GM12801 (cell line): ENCODE results near the gene FRMD8.

ENCODE experiments used
- TF ChIP-seq, protein P1 (sequence below): IDR thresholded peaks from one replicate; pipeline ENCODE4 v1.5.1; 2011; ENCODE audit warnings: control low read depth; ENCODE audit not compliant: insufficient read length; ENCODE audit errors: extremely low read depth

Gene FRMD8

DNA sequence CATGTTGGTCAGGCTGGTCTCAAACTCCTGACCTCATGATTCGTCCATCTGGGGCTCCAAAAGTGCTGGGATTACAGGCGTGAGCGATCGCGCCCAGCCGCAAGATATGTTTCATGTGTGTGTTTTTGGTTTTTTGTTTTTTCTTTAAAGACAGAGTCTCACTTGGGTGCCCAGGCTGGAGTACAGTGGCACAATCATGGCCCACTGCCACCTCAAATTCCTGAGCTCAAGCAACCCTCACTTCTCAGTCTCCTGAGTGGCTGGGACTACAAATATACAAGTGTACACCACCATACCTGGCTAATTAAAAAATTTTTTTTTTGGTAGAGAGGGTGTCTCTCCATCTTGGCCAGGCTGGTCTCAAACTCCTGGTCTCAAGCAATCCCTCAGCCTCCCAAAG, 23.5 kb upstream of the FRMD8 start:
- TF ChIP-seq, protein P1, sequence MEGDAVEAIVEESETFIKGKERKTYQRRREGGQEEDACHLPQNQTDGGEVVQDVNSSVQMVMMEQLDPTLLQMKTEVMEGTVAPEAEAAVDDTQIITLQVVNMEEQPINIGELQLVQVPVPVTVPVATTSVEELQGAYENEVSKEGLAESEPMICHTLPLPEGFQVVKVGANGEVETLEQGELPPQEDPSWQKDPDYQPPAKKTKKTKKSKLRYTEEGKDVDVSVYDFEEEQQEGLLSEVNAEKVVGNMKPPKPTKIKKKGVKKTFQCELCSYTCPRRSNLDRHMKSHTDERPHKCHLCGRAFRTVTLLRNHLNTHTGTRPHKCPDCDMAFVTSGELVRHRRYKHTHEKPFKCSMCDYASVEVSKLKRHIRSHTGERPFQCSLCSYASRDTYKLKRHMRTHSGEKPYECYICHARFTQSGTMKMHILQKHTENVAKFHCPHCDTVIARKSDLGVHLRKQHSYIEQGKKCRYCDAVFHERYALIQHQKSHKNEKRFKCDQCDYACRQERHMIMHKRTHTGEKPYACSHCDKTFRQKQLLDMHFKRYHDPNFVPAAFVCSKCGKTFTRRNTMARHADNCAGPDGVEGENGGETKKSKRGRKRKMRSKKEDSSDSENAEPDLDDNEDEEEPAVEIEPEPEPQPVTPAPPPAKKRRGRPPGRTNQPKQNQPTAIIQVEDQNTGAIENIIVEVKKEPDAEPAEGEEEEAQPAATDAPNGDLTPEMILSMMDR, result no peak

DNA sequence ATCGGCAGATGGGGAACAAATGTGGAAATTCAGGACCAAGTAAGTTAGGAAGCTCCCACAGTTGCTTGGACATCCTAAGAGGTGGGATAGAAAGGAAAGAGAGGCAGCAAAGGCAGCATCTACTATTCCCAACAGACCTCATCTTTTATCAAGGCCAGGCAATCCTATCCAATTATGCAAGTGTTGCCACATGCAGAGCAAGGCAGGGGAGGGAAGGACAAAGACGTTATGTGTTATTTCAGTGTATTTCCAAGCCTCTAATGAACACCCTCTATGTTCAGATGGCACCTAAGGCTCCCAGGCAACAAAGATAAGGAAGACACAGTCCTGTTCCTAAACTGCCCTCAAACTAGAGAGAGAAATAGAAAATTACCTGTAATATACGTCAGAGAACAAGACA, 22.7 kb upstream of the FRMD8 start:
- TF ChIP-seq, protein P1, result no peak

DNA sequence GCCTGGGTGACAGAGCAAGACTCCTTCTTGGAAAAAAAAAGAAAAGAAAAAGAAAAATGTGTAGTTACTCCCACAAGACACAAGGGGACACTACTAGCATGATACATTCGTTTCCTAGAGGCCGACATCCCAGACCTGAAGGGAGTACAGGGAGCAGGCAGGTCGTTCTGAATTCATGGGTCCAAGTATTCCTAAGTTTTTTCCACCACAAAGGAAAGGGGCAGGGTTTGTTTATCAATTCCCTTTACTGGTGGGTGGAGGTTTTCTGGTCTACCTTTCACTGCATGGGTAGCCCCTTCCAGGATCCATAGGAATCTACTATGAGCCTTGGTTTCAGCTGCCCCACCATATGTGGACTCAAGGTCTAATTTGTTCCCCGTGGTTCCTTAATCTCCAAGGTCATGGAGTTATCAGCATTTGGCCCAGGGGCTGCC, 20.1 kb upstream of the FRMD8 start:
- TF ChIP-seq, protein P1, result no peak

DNA sequence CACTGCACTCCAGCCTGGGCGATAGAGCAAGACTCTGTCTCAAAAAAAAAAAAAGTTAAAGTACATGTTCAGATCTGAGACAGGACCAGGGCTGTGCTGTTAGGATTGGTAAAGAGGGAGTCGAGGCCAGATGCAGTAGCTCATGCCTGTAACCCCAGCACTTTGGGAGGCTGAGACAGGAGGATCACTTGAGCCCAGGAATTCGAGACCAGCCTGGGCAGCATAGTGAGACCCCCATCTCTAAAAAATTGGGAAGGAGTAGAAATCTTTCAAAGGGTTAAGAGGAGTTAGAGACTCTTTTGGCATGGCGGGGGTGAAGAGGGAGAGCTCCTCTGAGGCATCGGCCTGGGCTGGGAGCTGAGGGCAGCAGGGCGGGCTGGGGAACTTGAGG, 15.8 kb upstream of the FRMD8 start:
- TF ChIP-seq, protein P1, result no peak

DNA sequence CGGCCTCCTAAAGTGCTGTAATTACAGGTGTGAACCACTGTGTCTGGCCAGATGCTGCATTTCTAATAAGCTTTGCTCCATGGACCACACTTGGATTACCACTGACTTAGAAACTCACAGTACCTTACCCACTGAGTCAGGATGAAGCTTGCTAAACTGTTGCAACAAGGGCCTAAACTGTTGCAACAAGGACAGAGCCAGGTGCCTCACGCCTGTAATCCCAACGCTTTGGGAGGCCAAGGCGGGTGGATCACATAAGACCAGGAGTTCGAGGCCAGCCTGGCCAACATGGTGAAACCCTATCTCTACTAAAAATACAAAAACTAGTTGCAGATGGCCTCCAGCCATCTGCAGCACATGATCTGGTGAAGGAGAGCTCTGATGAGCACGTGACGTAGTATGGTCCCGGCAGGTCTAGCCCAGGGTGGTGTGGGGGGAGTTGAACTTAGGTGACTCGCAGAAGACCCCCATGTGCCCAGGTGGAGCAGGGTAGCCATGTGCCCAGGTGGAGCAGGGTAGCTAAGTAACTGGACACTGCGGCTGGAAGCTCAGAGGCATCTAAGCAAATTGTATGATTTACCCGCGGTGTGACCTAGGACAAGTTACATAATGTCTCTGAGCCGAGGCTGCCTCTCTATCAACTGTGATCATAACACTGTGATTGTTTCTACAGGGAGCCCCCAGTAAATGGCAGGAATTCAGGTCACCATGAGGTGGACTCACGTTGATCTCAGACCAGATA, 12.4 kb upstream of the FRMD8 start:
- TF ChIP-seq, protein P1, result no peak

DNA sequence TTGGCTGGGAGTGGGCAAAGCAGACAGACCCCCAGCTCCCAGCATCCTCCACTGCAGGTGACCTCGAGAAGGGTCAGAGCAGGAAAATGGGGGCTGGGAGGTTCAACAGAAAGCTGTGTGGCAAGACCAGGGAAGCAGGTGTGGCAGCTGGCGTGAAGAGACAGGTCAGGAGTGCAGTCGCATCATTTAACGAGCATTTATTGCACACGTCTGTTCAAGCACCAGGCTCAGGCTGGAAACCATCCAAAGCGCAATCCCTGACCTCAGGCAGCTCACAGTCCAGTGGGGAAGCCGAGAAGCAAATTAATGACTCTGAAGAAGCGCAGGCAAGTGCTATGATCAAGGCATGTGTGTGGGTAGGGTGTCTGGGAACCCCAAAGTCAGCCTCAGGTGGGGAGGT, 11.4 kb upstream of the FRMD8 start:
- TF ChIP-seq, protein P1, result no peak

DNA sequence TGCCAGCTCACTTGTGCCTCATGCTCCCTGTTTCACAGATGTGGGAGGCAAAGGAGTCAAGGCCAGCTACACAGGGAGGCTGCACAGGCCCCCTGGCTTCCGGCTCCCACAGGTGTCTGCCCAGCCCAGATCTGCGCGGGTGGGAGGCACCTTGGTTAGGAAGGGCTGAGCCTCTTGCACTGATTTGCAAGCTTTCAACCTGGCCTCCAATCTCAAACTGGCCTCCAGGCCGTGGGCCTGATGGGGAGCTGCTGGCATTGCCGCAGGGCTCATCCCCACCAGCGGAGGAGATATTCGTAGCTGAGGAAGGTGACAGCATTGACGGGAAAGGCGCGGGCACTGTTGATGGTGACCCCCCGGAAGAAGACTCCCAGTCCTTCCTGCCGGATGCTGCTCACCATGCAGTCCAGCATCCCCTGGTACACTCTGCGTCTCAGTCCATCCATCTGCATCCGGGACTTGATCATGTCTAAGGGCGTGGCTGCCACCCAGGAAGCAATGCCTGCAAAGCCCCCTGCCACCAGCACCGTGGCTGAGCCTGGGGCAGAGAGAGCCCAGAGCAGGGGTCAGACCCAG, 10.2 kb upstream of the FRMD8 start:
- TF ChIP-seq, protein P1, result no peak
